ENCODE measurements around the gene SNPH.

Gene SNPH

DNA sequence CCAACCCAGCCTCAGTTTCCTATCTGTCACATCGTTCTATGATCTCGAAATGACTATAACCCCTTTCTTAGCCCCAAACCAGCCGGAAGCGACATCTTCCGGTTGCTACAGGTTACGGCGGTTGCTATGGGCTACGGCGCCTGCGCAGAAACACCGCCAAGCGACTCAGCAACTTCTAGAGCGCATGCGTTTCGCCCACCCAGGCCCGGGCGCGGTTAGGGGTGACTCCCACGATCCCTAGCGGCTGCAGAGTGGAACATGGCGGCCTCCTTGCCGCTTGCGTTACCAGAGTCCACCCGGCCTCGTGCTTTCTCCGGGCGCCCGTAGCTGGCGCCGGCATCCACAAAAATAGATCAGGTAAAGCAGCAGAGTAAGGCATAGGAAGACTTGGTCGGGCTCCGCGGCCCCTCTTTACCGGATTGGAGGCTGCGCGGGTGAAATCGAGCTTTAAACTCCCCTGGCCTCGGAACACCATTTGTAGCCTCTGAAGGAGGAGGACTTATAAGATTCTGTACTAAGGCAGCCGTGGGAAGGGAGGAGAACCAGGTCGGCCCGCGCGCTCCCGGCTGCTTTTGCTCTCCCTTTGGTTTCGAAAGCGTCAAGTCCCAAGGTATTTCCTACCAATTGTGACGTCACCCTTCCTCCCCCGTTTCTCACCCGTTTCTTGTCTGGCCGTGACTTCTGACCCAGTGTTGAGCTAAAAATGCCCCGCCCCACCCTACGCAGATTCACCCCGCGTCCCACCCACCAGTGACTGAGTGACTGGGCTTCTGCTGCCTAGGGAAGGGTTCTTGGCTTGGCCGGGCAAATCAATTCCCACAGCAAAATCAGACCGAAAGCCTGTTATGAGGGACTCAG is 59.3 kb downstream of the SNPH start:
- DNase-seq, result peak; percentile 97

GRCh38 chr20:1326031-1326930 is 60.2 kb downstream of the SNPH start:
- DNase-seq, result no peak

- no peak for DNase-seq
Measured at GRCh38 chr20:1327241-1327653, 61.2 kb downstream of the SNPH start.

GRCh38 chr20:1327827-1328679 is 62.0 kb downstream of the SNPH start:
- no peak for DNase-seq

- no peak for DNase-seq
Measured at GRCh38 chr20:1328680-1329330, 62.7 kb downstream of the SNPH start, which contains the start of gene SDCBP2. Gene SDCBP2, minus strand, starts transcription at chr20:1329139. Its CDS starts 8,723 bp downstream, at chr20:1320416.

DNA sequence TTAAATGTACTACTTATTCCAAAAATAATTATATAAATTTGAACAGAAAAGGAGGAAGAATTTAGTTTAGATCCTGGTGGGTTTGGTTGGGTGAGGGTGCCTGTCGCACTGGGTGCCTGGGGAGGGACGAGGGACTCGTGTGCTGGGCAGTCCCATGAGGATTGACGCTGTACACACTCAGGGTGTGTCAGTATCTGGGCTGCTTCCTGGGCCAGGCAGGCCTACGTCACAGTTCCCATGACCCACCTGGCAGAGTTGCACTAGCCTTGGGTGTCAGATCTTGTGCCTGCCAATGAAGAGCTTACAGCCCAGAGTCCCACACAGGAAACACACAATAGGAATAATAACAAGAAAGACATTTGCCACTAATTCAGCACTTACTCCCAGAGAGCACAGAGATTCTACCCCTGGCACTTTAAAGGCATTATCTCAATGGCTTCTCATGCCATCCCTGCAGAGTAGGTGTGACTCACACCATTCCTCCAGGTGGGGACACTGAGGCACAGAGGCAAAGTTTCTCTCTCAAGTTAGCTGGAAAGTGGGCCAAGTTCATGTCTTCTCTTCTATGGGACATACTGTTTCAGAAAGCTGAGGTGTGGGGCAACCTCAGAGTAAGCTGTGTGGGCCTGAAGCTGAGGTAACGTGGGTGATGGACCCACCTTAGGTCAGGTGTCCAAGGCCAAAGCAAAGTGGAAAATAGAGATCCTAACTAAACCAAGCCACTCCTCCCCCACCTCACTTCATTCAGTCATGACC is 64.2 kb downstream of the SNPH start:
- no peak for DNase-seq

- DNase-seq, result no peak
Measured at GRCh38 chr20:1331101-1331500, 65.0 kb downstream of the SNPH start.

- no peak for DNase-seq
Measured at GRCh38 chr20:1331801-1332453, 65.8 kb downstream of the SNPH start.

DNA sequence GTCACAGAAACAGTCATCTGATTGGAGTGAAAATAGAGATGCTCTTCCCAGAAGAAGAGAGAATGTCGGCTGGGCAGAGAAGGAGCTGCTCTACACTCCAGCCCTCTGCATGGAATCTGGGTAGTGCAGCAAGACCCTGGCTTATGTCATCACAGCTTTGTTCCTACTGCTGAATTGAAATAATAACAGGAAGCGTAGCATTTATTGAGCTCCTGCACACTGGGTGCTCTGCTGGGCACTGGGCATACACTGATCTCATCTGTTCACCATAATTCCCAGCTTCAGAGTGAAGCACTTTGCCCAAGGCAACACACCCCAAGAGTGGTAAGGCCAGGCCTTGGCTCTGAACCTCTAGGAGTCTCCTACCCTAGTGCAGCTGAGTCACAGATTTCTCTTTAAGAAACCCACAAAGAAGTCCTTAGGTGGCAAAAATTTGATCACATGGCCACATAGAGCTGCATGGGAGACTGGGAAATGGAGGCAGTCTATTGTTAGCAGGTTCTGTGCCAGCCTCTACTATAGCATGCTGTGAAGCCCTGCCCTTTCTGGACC is 66.7 kb downstream of the SNPH start:
- DNase-seq, result no peak

- DNase-seq, result no peak
Measured at GRCh38 chr20:1333462-1334369, 67.6 kb downstream of the SNPH start.

DNA sequence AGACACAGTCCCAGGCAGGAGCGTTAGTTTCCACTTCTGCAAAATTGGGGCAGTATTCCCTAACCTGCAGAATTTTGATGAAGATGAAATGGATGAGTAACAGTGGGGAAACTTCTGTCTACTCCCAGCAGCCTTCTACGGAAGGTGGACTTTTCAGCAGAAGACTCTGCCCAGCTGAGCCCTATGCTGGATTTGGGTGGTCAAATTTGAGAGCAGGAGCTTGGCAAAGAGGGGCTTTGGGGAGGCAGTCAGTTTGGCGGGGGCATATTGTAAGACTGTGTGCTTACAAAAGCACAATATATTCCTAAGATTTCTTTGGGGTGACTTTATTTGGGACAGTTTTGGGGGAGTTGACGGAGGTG is 68.3 kb downstream of the SNPH start:
- DNase-seq, result no peak

- no peak for DNase-seq
Measured at GRCh38 chr20:1334761-1335160, 68.7 kb downstream of the SNPH start.

- no peak for DNase-seq
Measured at GRCh38 chr20:1335961-1336698, 70.0 kb downstream of the SNPH start.

DNA sequence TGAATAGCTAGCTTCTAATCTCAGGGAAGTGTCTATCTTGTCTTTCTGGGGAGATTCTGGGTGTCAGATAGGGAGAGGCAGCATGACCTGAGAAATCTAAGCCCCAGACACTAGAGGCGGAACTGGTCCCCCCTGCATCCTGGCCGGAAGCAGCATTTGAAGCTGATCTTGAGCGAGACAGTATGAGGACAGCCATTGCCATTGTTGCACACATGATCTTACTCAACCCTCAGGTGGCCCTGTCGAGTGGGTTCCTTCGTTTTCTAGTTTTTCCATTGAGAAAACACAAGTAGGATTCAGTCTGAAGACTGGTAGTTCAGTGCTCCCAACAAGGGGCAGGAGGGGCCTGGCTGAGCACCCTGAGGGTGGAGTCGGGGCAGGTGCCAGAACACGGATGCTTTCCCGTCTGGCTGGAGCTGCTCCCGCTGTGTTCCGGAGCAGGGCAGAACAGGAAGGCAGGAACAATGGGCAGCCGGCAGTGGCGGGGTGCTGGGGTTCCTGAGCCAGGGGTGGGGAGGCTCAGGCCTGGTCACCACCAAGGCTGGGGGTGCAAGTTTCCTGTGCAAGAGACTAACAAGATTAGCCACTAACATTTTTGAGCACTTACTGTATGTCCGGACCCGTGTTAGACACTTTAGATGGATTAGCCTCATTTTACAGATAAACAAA is 70.7 kb downstream of the SNPH start:
- DNase-seq, result no peak

GRCh38 chr20:1337441-1337840 is 71.3 kb downstream of the SNPH start:
- no peak for DNase-seq

DNA sequence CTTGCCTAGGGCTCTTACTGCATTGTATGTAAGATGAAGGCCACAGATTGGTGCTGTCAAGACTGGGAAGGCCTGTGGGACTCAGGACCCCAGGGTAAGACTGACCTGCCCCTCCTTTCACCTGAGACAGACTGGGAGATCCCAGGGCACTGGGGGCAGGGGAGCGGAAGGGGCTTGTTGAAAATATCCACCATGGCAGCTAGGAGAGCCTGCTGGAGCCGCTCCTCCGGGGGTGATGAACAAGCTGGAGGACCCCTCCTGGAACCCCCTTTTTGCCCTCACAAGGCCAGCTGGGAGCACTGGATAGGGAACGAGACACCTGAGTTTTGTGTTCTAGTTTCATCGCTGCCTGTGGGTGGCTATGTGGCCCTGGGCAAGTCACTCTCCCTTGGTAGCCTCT is 72.0 kb downstream of the SNPH start:
- DNase-seq, result no peak

DNA sequence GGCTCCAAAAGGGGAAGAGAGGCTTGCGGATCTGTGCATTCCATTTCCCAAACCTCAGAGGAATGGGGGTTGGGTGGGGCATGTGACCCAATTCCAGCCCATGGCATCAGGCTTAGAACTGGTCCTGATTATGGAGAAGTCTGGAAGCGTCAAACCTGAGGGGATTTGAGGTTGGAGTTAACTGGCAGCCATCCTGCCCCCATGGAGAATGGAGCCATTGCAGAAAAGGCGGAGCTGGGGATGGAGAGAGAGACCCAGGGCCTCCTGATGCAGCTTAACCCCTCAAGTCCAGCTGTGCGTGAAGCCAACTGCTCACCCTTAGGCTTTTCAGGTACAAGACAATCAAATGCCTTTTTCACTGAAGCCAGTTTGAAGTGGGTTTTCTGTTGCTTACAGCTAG is 72.7 kb downstream of the SNPH start:
- DNase-seq, result no peak

All from activated gamma-delta T cell (primary cell).